K562 (cell line): ENCODE results near the gene RNU6-8. TPM values are rescaled to one million over a fixed set of nuclear protein-coding genes. Genes with fewer than 3 reads are reported as not detected.

Experiments
- ATAC-seq: fragments of 200-7000 bp; cut with Tn5 transposase; 3 replicates; pipeline ENCODE4 v1.9.1; 2020; ENCODE audit warnings: moderate library complexity
- BruUV-seq: library from RNA; stranded (reverse); fragments of 400-500 nt; replicated peaks from 2 replicates; lab custom pipeline; 2021; lab: Mats Ljungman, UMichigan
- CTCF ChIA-PET: fragments of 300-600 bp; formaldehyde crosslinking; extraction: SDS; loops from one replicate; lab custom pipeline; 2021; ENCODE audit warnings: low intra/inter-chr PET ratio; lab: Yijun Ruan, JAX
- POLR2A ChIA-PET: fragments of 300-600, 350-650 bp; sonication (Branson Sonifier 250); formaldehyde crosslinking; extraction: SDS; loops from one replicate; lab custom pipeline; 2021; ENCODE audit warnings: antibody characterized with exemption, inconsistent platforms; lab: Yijun Ruan, JAX
- DNase-seq, 4 experiments: peaks; one replicate each; pipeline versions ENCODE4 v3.0.0 to v3.0.0-alpha.2; 2011 to 2018; ENCODE audit warnings: low spot score in 3 of 4, mixed read lengths in 3 of 4; ENCODE audit errors: extremely low read depth in 1 of 4
- FAIRE-seq: peaks from 2 replicates; lab custom pipeline; 2011; peaks lifted over from hg19 to GRCh38; lab: Jason Lieb, UNC
- H2AFZ ChIP-seq: 2 replicates; pipeline ENCODE4 v1.6.0; 2011; ENCODE audit warnings: low read depth, low read length, control low read depth, inconsistent platforms
- H3K27ac ChIP-seq: fragments of 200-600 bp; 3 replicates; pipeline ENCODE4 v1.8.0; 2011; ENCODE audit warnings: low read depth, mild to moderate bottlenecking, control low read depth, inconsistent platforms, low read length, moderate library complexity, mixed read lengths; ENCODE audit errors: extremely low read depth
- H3K27me3 ChIP-seq, 2 experiments: fragments of 300-600 bp in 1 of 2; 2 replicates in 1 of 2; 3 replicates in 1 of 2; pipeline versions ENCODE4 v1.6.0 to v1.8.0; 2011; ENCODE audit warnings: inconsistent platforms in 2 of 2, low read length in 2 of 2, mild to moderate bottlenecking in 1 of 2, mixed read lengths in 1 of 2, moderate library complexity in 1 of 2; ENCODE audit not compliant: control insufficient read depth in 2 of 2, insufficient read depth in 2 of 2
- H3K36me3 ChIP-seq: fragments of 300-600 bp; 3 replicates; pipeline ENCODE4 v1.8.0; 2011; ENCODE audit warnings: mild to moderate bottlenecking, low read length, inconsistent platforms; ENCODE audit not compliant: control insufficient read depth, insufficient read depth
- H3K4me1 ChIP-seq, 2 experiments: fragments of 200-600 bp in 1 of 2; replicated peaks in 1 of 2; 2 replicates in 1 of 2; 3 replicates in 1 of 2; pipeline versions ENCODE4 v1.5.1 to v1.8.0; 2011; ENCODE audit warnings: inconsistent platforms in 2 of 2, low read length in 2 of 2, mild to moderate bottlenecking in 1 of 2, mixed read lengths in 1 of 2, moderate library complexity in 1 of 2; ENCODE audit not compliant: control insufficient read depth in 2 of 2, insufficient read depth in 2 of 2
- H3K4me2 ChIP-seq: 2 replicates; pipeline ENCODE4 v1.6.1; 2011; ENCODE audit warnings: low read length, control low read depth, inconsistent platforms, mixed read lengths; ENCODE audit not compliant: insufficient read depth
- H3K4me3 ChIP-seq: fragments of 200-600 bp; sonication (generic), shearing (Covaris generic); 2 replicates; pipeline ENCODE4 v1.5.1; 2016; ENCODE audit warnings: control low read depth, inconsistent platforms
- H3K79me2 ChIP-seq: fragments of 200-600 bp; 3 replicates; pipeline ENCODE4 v1.8.0; 2011; ENCODE audit warnings: low read length, inconsistent platforms; ENCODE audit not compliant: control insufficient read depth, insufficient read depth
- H3K9ac ChIP-seq, 2 experiments: 2 replicates each; pipeline versions ENCODE4 v1.6.0 to v1.6.1; 2011; ENCODE audit warnings: low read depth in 2 of 2, low read length in 2 of 2, control low read depth in 1 of 2, inconsistent platforms in 1 of 2, mild to moderate bottlenecking in 1 of 2, mixed read lengths in 1 of 2; ENCODE audit not compliant: insufficient read depth in 1 of 2
- H3K9me1 ChIP-seq: one replicate; pipeline ENCODE4 v1.6.0; 2011; ENCODE audit warnings: inconsistent platforms, mild to moderate bottlenecking, low read length, moderate library complexity; ENCODE audit not compliant: control insufficient read depth, insufficient read depth
- H3K9me3 ChIP-seq: replicated peaks from 2 replicates; pipeline ENCODE4 v1.5.1; 2011; ENCODE audit warnings: low read depth, low read length, inconsistent platforms; ENCODE audit not compliant: control insufficient read depth, insufficient read depth
- H4K20me1 ChIP-seq: replicated peaks from 2 replicates; pipeline ENCODE4 v1.6.1; 2011; ENCODE audit warnings: low read length, inconsistent platforms, mixed read lengths; ENCODE audit not compliant: control insufficient read depth, insufficient read depth
- ZNF24 ChIP-seq: fragments of 450-650 bp; IDR thresholded peaks from 2 replicates; pipeline ENCODE4 v1.6.1; 2016
- ZNF586 ChIP-seq: fragments of 450-650 bp; formaldehyde crosslinking; conservative IDR thresholded peaks from 2 replicates; pipeline ENCODE4 v1.4.0; 2020; ENCODE audit warnings: mild to moderate bottlenecking, moderate library complexity
- WGBS: fragments of 100-300 bp; shearing (Covaris generic); methylation state at CpG from one replicate; pipeline ENCODE4 v1.1.6; 2016; ENCODE audit warnings: low coverage, mixed read lengths; ENCODE audit not compliant: insufficient coverage; ENCODE audit errors: missing lambda C conversion rate; 5-methylcytosine and 5-hydroxymethylcytosine counted together
- in situ Hi-C: fragments of 300-500 bp; cut with MboI; formaldehyde crosslinking; loops from 4 replicates; pipeline ENCODE4 v1.15.0; 2018; ENCODE audit warnings: inconsistent platforms, mixed read lengths
- intact Hi-C: fragments of 100-400 bp; cut with micrococcal nuclease; formaldehyde crosslinking; loops from 2 replicates; pipeline ENCODE4 v1.14.2; 2022
- polyA plus RNA-seq, 8 experiments: library from polyadenylated mRNA; depleted of rRNA in 4 of 8; stranded (reverse) in 5 of 8; unstranded in 3 of 8; fragments of >200 nt; fragmentation: Nextera tagmentation in 2 of 8; fragmentation: Illumina TruSeq in 1 of 8; extraction: Ambion mirVana in 2 of 8; extraction: Trizol in 1 of 8; gene quantifications; 2 replicates each; pipeline versions ENCODE4 v1.2.1 to v1.2.3, GENCODE V29; 2011 to 2014; ENCODE audit warnings: inconsistent platforms in 1 of 8, missing spikeins in 1 of 8
- small RNA-seq: library from RNA; depleted of rRNA; stranded (forward); fragments of <200 nt; gene quantifications from one replicate; pipeline ENCODE3, GENCODE V24; 2014
- total RNA-seq, 7 experiments: library from RNA; depleted of rRNA in 6 of 7; stranded (reverse); fragments of >200 nt in 6 of 7; fragmentation: Illumina TruSeq in 2 of 7; extraction: Trizol in 2 of 7; gene quantifications; 2 replicates each; pipeline versions ENCODE4 v1.2.1 to v1.2.3, GENCODE V29; 2011 to 2021; ENCODE audit warnings: low replicate concordance in 1 of 7
- TF ChIP-seq, protein P1 (sequence below): fragments of 450-650 bp; IDR thresholded peaks from one replicate; pipeline ENCODE4 v1.6.1; 2018; ENCODE audit warnings: mild to moderate bottlenecking, moderate library complexity; ENCODE audit not compliant: partially characterized antibody

Gene RNU6-8
- total and polyA plus RNA-seq, 9 of the 15 experiments (the other 6 are each of a cell fraction or from before 2014, with no cell fraction given), result not detected

DNA sequence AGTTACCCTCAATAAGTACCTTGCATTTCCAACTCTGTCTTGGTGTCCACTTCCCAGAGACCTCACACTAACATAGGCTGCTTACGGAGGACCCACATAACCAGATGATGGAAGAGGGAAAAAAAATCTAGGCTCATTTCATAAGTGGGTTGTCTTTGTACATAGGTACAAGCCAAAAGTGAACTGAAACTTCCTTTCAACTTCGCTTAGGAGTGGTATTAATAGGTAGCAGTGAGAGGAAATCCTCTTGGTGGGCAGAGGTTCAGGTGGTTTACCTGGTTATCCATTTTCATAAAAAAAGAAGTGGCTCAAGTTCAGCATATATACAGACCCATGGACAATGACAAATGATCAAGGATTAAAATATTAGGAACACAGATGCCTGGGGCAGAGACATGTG lies 37.0 kb downstream of the RNU6-8 start:
- Histone ChIP-seq H3K4me1 (no peaks in the 10 kb centered on the region; a peak in 1 of 5 replicates), H3K9me3 (no peaks in the 10 kb centered on the region), H3K36me3 (no peaks in the 10 kb centered on the region), H3K79me2 (no peaks in the 10 kb centered on the region), H3K4me3 (no peak overlapping the region), H3K9me1 (no peaks in the 10 kb centered on the region), H4K20me1 (no peaks in the 10 kb centered on the region), H3K4me2 (no peak overlapping the region), H3K27me3 (no peaks in the 10 kb centered on the region), H3K27ac (no peak overlapping the region), H3K9ac (no peak overlapping the region), H2AFZ (no peak overlapping the region)
- in situ Hi-C loops, result no loop called here
- intact Hi-C loops, result no loop called here
- 55% methylated on average over 2 of the region's 2 CpGs for WGBS
- no peak for ATAC-seq
- CTCF ChIA-PET, result no interaction called here
- no TSS peak for BruUV-seq
- TF ChIP-seq ZNF24, result no peak
- no peak for TF ChIP-seq ZNF586 (CRISPR knock-in tag)
- TF ChIP-seq, protein P1, sequence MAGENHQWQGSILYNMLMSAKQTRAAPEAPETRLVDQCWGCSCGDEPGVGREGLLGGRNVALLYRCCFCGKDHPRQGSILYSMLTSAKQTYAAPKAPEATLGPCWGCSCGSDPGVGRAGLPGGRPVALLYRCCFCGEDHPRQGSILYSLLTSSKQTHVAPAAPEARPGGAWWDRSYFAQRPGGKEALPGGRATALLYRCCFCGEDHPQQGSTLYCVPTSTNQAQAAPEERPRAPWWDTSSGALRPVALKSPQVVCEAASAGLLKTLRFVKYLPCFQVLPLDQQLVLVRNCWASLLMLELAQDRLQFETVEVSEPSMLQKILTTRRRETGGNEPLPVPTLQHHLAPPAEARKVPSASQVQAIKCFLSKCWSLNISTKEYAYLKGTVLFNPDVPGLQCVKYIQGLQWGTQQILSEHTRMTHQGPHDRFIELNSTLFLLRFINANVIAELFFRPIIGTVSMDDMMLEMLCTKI, result no peak
- no peak for FAIRE-seq
- no peak for DNase-seq
- POLR2A ChIA-PET, result no interaction called here

Small RNA genes lying within 50 kb of the gene (small RNA-seq; reads per million reads assigned to genes)
- 27.8 reads per million, percentile 97 among the genes with 10 or more reads in this experiment for gene RNU6-7
- 0.11 reads per million for gene RNU6-8

Other genes starting within 250 kb of the RNU6-8 start
- 10.2 and 10.4 TPM in 2 replicates for gene ARHGAP5, start 126.0 kb downstream of the RNU6-8 start, total RNA-seq (2014; rRNA removed)
- gene ARHGAP5, start 126.0 kb downstream of the RNU6-8 start, total RNA-seq (2014; rRNA removed; fragmentation: Illumina TruSeq; extraction: Trizol), result 21.8 and 27.3 TPM in 2 replicates
- 21.1 and 21.2 TPM in 2 replicates for gene ARHGAP5, start 126.0 kb downstream of the RNU6-8 start, total RNA-seq (2015; rRNA removed; fragmentation: Illumina TruSeq; extraction: Trizol)
- gene ARHGAP5, start 126.0 kb downstream of the RNU6-8 start, total RNA-seq (2021), result 20.8 and 21.5 TPM in 2 replicates
- gene ARHGAP5, start 126.0 kb downstream of the RNU6-8 start, polyA plus RNA-seq (2011; rRNA removed), result 10.4 and 12.7 TPM in 2 replicates
- gene ARHGAP5, start 126.0 kb downstream of the RNU6-8 start, polyA plus RNA-seq (2014; fragmentation: Illumina TruSeq; extraction: Trizol), result 9.6 and 12.1 TPM in 2 replicates
- gene ARHGAP5, start 126.0 kb downstream of the RNU6-8 start, polyA plus RNA-seq (2014; fragmentation: Nextera tagmentation; extraction: Ambion mirVana), result 1 to 10 TPM; 3.1 to 4.4 TPM
- gene ARHGAP5, start 126.0 kb downstream of the RNU6-8 start, polyA plus RNA-seq (2014; rRNA removed), result 6.2 and 7.6 TPM in 2 replicates
- gene RNU6-7, start 1.2 kb downstream of the RNU6-8 start, total RNA-seq (2014; rRNA removed), result not detected in 2 replicates
- gene RNU6-7, start 1.2 kb downstream of the RNU6-8 start, total RNA-seq (2014; rRNA removed; fragmentation: Illumina TruSeq; extraction: Trizol), result not detected in 2 replicates
- not detected in 2 replicates for gene RNU6-7, start 1.2 kb downstream of the RNU6-8 start, total RNA-seq (2015; rRNA removed; fragmentation: Illumina TruSeq; extraction: Trizol)
- gene RNU6-7, start 1.2 kb downstream of the RNU6-8 start, total RNA-seq (2021), result not detected in 2 replicates
- gene RNU6-7, start 1.2 kb downstream of the RNU6-8 start, polyA plus RNA-seq (2011; rRNA removed), result not detected in 2 replicates
- gene RNU6-7, start 1.2 kb downstream of the RNU6-8 start, polyA plus RNA-seq (2014; fragmentation: Illumina TruSeq; extraction: Trizol), result not detected in 2 replicates
- not detected for gene RNU6-7, start 1.2 kb downstream of the RNU6-8 start, polyA plus RNA-seq (2014; fragmentation: Nextera tagmentation; extraction: Ambion mirVana)
- not detected in 2 replicates for gene RNU6-7, start 1.2 kb downstream of the RNU6-8 start, polyA plus RNA-seq (2014; rRNA removed)
- gene AKAP6, start 126.0 kb upstream of the RNU6-8 start, total RNA-seq (2014; rRNA removed), result 0.49 and 1.7 TPM in 2 replicates
- 0.62 and 0.73 TPM in 2 replicates for gene AKAP6, start 126.0 kb upstream of the RNU6-8 start, total RNA-seq (2014; rRNA removed; fragmentation: Illumina TruSeq; extraction: Trizol)
- 0.25 and 0.41 TPM in 2 replicates for gene AKAP6, start 126.0 kb upstream of the RNU6-8 start, total RNA-seq (2015; rRNA removed; fragmentation: Illumina TruSeq; extraction: Trizol)
- 0.42 and 0.62 TPM in 2 replicates for gene AKAP6, start 126.0 kb upstream of the RNU6-8 start, total RNA-seq (2021)
- gene AKAP6, start 126.0 kb upstream of the RNU6-8 start, polyA plus RNA-seq (2011; rRNA removed), result 0.28 and 1.3 TPM in 2 replicates
- gene AKAP6, start 126.0 kb upstream of the RNU6-8 start, polyA plus RNA-seq (2014; fragmentation: Illumina TruSeq; extraction: Trizol), result 0.29 and 0.42 TPM in 2 replicates
- gene AKAP6, start 126.0 kb upstream of the RNU6-8 start, polyA plus RNA-seq (2014; fragmentation: Nextera tagmentation; extraction: Ambion mirVana), result under 1 TPM; 0.03 to 0.14 TPM
- 0.38 and 0.48 TPM in 2 replicates for gene AKAP6, start 126.0 kb upstream of the RNU6-8 start, polyA plus RNA-seq (2014; rRNA removed)